HepG2 (cell line): Measurements from ENCODE around the gene ALDH3B1. TPM values are rescaled to one million over a fixed set of nuclear protein-coding genes. Genes with fewer than 3 reads are reported as not detected.

Experiments used
- ATF3 ChIP-seq: sonication (generic); formaldehyde crosslinking; IDR thresholded peaks from 2 replicates; pipeline ENCODE4 v1.4.0; 2020; ENCODE audit warnings: missing genetic modification reagents
- CHD4 ChIP-seq: fragments of 200-600 bp; sonication (generic); IDR thresholded peaks from 2 replicates; pipeline ENCODE4 v1.7.0; 2017; ENCODE audit warnings: mild to moderate bottlenecking, low read length, borderline replicate concordance
- HNF1A ChIP-seq, 2 experiments: sonication (generic) in 1 of 2; formaldehyde crosslinking in 1 of 2; IDR thresholded peaks; 2 replicates each; pipeline versions ENCODE4 v1.4.0 to v1.6.1; 2016 to 2020; ENCODE audit warnings: borderline replicate concordance in 1 of 2, low read depth in 1 of 2, mild to moderate bottlenecking in 1 of 2, missing genetic modification reagents in 1 of 2
- IRF9 ChIP-seq: sonication (generic); formaldehyde crosslinking; IDR thresholded peaks from 2 replicates; pipeline ENCODE4 v1.8.0; 2022; ENCODE audit warnings: missing genetic modification reagents, mild to moderate bottlenecking, borderline replicate concordance
- NFRKB ChIP-seq: fragments of 450-650 bp; IDR thresholded peaks from 2 replicates; pipeline ENCODE4 v1.6.1; 2017
- POGK ChIP-seq: sonication (generic); formaldehyde crosslinking; conservative IDR thresholded peaks from 2 replicates; pipeline ENCODE4 v1.8.0; 2022; ENCODE audit warnings: mild to moderate bottlenecking, moderate library complexity, missing genetic modification reagents
- POLR2A ChIP-seq, 2 experiments: IDR thresholded peaks; 2 replicates each; pipeline ENCODE4 v1.6.1; 2011; ENCODE audit warnings: low read depth in 2 of 2, low read length in 2 of 2, mild to moderate bottlenecking in 1 of 2, moderate library complexity in 1 of 2; ENCODE audit not compliant: insufficient read depth in 1 of 2
- ZBTB46 ChIP-seq: sonication (generic); formaldehyde crosslinking; IDR thresholded peaks from 2 replicates; pipeline ENCODE4 v1.4.0; 2020; ENCODE audit warnings: mild to moderate bottlenecking, missing genetic modification reagents, borderline replicate concordance
- ZC3H4 ChIP-seq: sonication (generic); formaldehyde crosslinking; IDR thresholded peaks from 2 replicates; pipeline ENCODE4 v1.4.0; 2020; ENCODE audit warnings: missing genetic modification reagents, borderline replicate concordance
- ZNF280D ChIP-seq: sonication (generic); formaldehyde crosslinking; IDR thresholded peaks from 2 replicates; pipeline ENCODE4 v1.5.1; 2020; ENCODE audit warnings: mild to moderate bottlenecking, missing genetic modification reagents
- ZNF816 ChIP-seq: sonication (generic); formaldehyde crosslinking; IDR thresholded peaks from 2 replicates; pipeline ENCODE4 v1.8.0; 2022; ENCODE audit warnings: missing genetic modification reagents, mild to moderate bottlenecking, borderline replicate concordance
- ZSCAN30 ChIP-seq: sonication (generic); formaldehyde crosslinking; IDR thresholded peaks from 2 replicates; pipeline ENCODE4 v1.5.0; 2020; ENCODE audit warnings: mild to moderate bottlenecking, missing genetic modification reagents
- polyA plus RNA-seq, 8 experiments: library from polyadenylated mRNA; depleted of rRNA in 3 of 8; stranded (reverse) in 7 of 8; unstranded in 1 of 8; fragments of >200 nt; fragmentation: Illumina TruSeq in 4 of 8; extraction: Trizol in 4 of 8; gene quantifications; 2 replicates each; pipeline versions ENCODE4 v1.2.1 to v1.2.3, GENCODE V29; 2011 to 2016; ENCODE audit warnings: low read depth in 4 of 8, missing spikeins in 1 of 8, mixed read lengths in 1 of 8; ENCODE audit not compliant: insufficient read depth in 1 of 8
- total RNA-seq, 5 experiments: library from RNA; depleted of rRNA; stranded (reverse); fragments of >200 nt; fragmentation: Illumina TruSeq; extraction: Trizol; gene quantifications; 2 replicates each; pipeline ENCODE4 v1.2.3, GENCODE V29; 2016; ENCODE audit warnings: low read depth in 1 of 5

The ALDH3B1 gene
- total and polyA plus RNA-seq, 2 of the 13 experiments (the other 11 are each of a cell fraction or from before 2014, with no cell fraction given) = 4.0 to 6.7 TPM

- TF ChIP-seq HNF1A (IDR thresholded peaks at IDR 0.05; ENCODE audit: low read depth) (no peak), HNF1A (CRISPR knock-in tag; IDR thresholded peaks at IDR 0.05; ENCODE audit: borderline replicate concordance) (peak; percentile 28; the same call in 1 of the 2 replicates), ZNF816 (CRISPR knock-in tag) (no peak), ZNF280D (CRISPR knock-in tag) (no peak), IRF9 (CRISPR knock-in tag) (0 out of 2 replicates have a peak, but pooled peaks have one; percentile 18), ZBTB46 (CRISPR knock-in tag) (0 out of 2 replicates have a peak, but pooled peaks have one; percentile 53), ZC3H4 (CRISPR knock-in tag) (no peak), POGK (CRISPR knock-in tag) (no peak), POLR2A (IDR thresholded peaks at IDR 0.05; ENCODE audit: insufficient read depth in 1 of 2, low read depth in 2 of 2, low read length in 2 of 2) (peak in 1 of 2 experiments; percentile 62; a peak in 1 of 4 replicates), CHD4 (no peak), ATF3 (no peak), ZSCAN30 (CRISPR knock-in tag) (no peak), NFRKB (no peak)
Measured at GRCh38 chr11:68040101-68040956, 30.2 kb downstream of the ALDH3B1 start (continued).
